A549 (cell line): ENCODE results near the gene SELP. TPM values are rescaled to one million over a fixed set of nuclear protein-coding genes. Genes with fewer than 3 reads are reported as not detected.
A peak's percentile ranks its signal among the peaks of the same experiment; 100 is the strongest.
"Not testable (repeated sequence)": the region's sequence is repeated elsewhere in the genome, so short reads cannot be mapped to it uniquely, and the experiment has no call there.

ENCODE experiments used
- ATAC-seq, 2 experiments: fragments of 200-7000 bp in 1 of 2; fragments of >200 bp in 1 of 2; cut with Nextera tagmentation in 1 of 2; cut with Tn5 transposase in 1 of 2; 3 replicates each; pipeline versions ENCODE4 v1.8.0 to v1.9.1; 2018 to 2020; ENCODE audit warnings: mild to moderate bottlenecking in 1 of 2, moderate library complexity in 1 of 2
- CTCF ChIA-PET: fragments of 300-600 bp; sonication (Branson Sonifier 250); formaldehyde crosslinking; extraction: SDS; loops from one replicate; lab custom pipeline; 2021; ENCODE audit warnings: antibody characterized with exemption, inconsistent platforms; lab: Yijun Ruan, JAX
- POLR2A ChIA-PET: fragments of 350-600 bp; formaldehyde crosslinking; extraction: SDS; loops from one replicate; lab custom pipeline; 2021; ENCODE audit warnings: antibody characterized with exemption, inconsistent platforms; lab: Yijun Ruan, JAX
- DNase-seq, 2 experiments: peaks; one replicate each; pipeline versions ENCODE4 v3.0.0 to v3.0.0-alpha.2; 2011 to 2016; ENCODE audit warnings: low read depth in 1 of 2, low spot score in 1 of 2
- FAIRE-seq: peaks from 2 replicates; lab custom pipeline; 2011; peaks lifted over from hg19 to GRCh38; lab: Jason Lieb, UNC
- H3K27ac ChIP-seq, 2 experiments: fragments of >200 bp; sonication (Bioruptor Twin); formaldehyde crosslinking; 3 replicates each; pipeline ENCODE4 v1.5.1; 2016 to 2017
- H3K4me1 ChIP-seq: fragments of >200 bp; sonication (Bioruptor Twin); formaldehyde crosslinking; 3 replicates; pipeline ENCODE4 v1.6.1; 2016
- H3K4me2 ChIP-seq: fragments of >200 bp; sonication (Bioruptor Twin); formaldehyde crosslinking; 3 replicates; pipeline ENCODE4 v1.6.1; 2016
- H3K4me3 ChIP-seq: fragments of >200 bp; sonication (Bioruptor Twin); formaldehyde crosslinking; 3 replicates; pipeline ENCODE4 v1.5.1; 2016
- H3K9me3 ChIP-seq: fragments of >200 bp; sonication (Bioruptor Twin); formaldehyde crosslinking; 3 replicates; pipeline ENCODE4 v1.6.1; 2016
- CHD4 ChIP-seq: fragments of 200-600 bp; sonication (generic); IDR thresholded peaks from 2 replicates; pipeline ENCODE4 v1.6.1; 2016; ENCODE audit warnings: antibody characterized with exemption, mild to moderate bottlenecking, borderline replicate concordance
- ESRRA ChIP-seq: fragments of 150-350 bp; IDR thresholded peaks from 2 replicates; pipeline ENCODE4 v1.6.1; 2014; ENCODE audit warnings: mild to moderate bottlenecking, low read length, borderline replicate concordance
- FOSL2 ChIP-seq, 2 experiments: fragments of 450-650 bp in 1 of 2; fragments of >200 bp in 1 of 2; sonication (Bioruptor Twin) in 1 of 2; formaldehyde crosslinking; IDR thresholded peaks; 2 replicates each; pipeline versions ENCODE4 v1.5.0 to v1.6.1; 2016 to 2020; ENCODE audit warnings: mild to moderate bottlenecking in 1 of 2, moderate library complexity in 1 of 2
- KDM1A ChIP-seq: fragments of 200-600 bp; sonication (generic); IDR thresholded peaks from 2 replicates; pipeline ENCODE4 v1.6.1; 2016; ENCODE audit warnings: low read depth, mild to moderate bottlenecking
- TFCP2L1 ChIP-seq: fragments of 250-450 bp; sonication (Bioruptor Pico); IDR thresholded peaks from 2 replicates; pipeline ENCODE4 v1.5.0; 2021; ENCODE audit warnings: mild to moderate bottlenecking
- ZC3H11A ChIP-seq: fragments of 450-650 bp; IDR thresholded peaks from 2 replicates; pipeline ENCODE4 v1.6.1; 2014; ENCODE audit warnings: antibody characterized with exemption, mild to moderate bottlenecking
- ZNF302 ChIP-seq: fragments of 250-450 bp; sonication (Bioruptor Pico); IDR thresholded peaks from 2 replicates; pipeline ENCODE4 v1.9.0; 2021; ENCODE audit warnings: inconsistent platforms, mild to moderate bottlenecking, moderate library complexity
- ZSCAN20 ChIP-seq: fragments of 250-450 bp; sonication (Bioruptor Pico); IDR thresholded peaks from 2 replicates; pipeline ENCODE4 v1.8.0; 2022; ENCODE audit warnings: mild to moderate bottlenecking, moderate library complexity
- WGBS: methylation state at CpG from one replicate; pipeline ENCODE4 v1.1.6; 2017; ENCODE audit errors: missing lambda C conversion rate; 5-methylcytosine and 5-hydroxymethylcytosine counted together
- polyA plus RNA-seq, 4 experiments: library from polyadenylated mRNA; depleted of rRNA in 3 of 4; stranded (reverse); fragments of >200 nt; fragmentation: RNase III in 1 of 4; extraction: RNeasy Plus Mini Kit Qiagen cat#74134 plus additional on column Dnase treatment in 1 of 4; gene quantifications; 2 replicates in 3 of 4; 3 replicates in 1 of 4; pipeline ENCODE4 v1.2.3, GENCODE V29; 2011 to 2017

Gene SELP
- polyA plus RNA-seq, 2 of the 4 experiments (the other 2 are of a cell fraction), result not detected

DNA sequence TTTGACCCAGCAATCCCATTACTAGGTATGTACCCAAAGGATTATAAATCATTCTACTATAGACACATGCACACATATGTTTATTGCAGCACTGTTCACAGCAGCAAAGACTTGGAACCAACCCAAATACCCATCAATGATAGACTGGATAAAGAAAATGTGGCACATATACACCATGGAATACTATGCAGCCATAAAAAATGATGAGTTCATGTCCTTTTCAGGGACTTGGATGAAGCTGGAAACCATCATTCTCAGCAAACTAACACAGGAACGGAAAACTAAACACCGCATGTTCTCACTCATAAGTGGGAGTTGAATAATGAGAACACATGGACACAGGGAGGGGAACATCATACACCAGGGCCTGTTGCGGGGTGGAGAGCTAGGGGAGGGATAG, 40.3 kb upstream of the SELP start:
- CTCF ChIA-PET, result interaction anchor here (1.6 kb wide), 1 partner anchor 69 kb away, joined by 3 read pairs; no protein-coding TSS in a partner anchor
- TF ChIP-seq KDM1A, result peak; percentile 17; the same call in 1 of the 2 replicates
- 57% methylated on average over 3 of the region's 3 CpGs for WGBS
- H3K27ac ChIP-seq, H3K4me1 ChIP-seq, H3K4me3 ChIP-seq, POLR2A ChIA-PET, ATAC-seq, H3K9me3 ChIP-seq, DNase-seq, H3K4me2 ChIP-seq, FAIRE-seq: not testable (repeated sequence)

GRCh38 chr1:169667699-169668596, 38.0 kb upstream of the SELP start:
- H3K27ac ChIP-seq, POLR2A ChIA-PET, H3K9me3 ChIP-seq, H3K4me3 ChIP-seq, CTCF ChIA-PET, H3K4me2 ChIP-seq, DNase-seq, FAIRE-seq, ATAC-seq, H3K4me1 ChIP-seq: not testable (repeated sequence)
- 92% methylated on average over 11 of the region's 28 CpGs for WGBS

GRCh38 chr1:169667227-169667639, 37.3 kb upstream of the SELP start:
- WGBS, result 30% methylated on average over 2 of the region's 2 CpGs
- H3K9me3 ChIP-seq, DNase-seq, FAIRE-seq, ATAC-seq, H3K4me1 ChIP-seq, H3K4me3 ChIP-seq, H3K27ac ChIP-seq, POLR2A ChIA-PET, H3K4me2 ChIP-seq: not testable (repeated sequence)
- CTCF ChIA-PET, result interaction anchor here (1.3 kb wide), 1 partner anchor 66 kb away, joined by 3 read pairs; no protein-coding TSS in a partner anchor

DNA sequence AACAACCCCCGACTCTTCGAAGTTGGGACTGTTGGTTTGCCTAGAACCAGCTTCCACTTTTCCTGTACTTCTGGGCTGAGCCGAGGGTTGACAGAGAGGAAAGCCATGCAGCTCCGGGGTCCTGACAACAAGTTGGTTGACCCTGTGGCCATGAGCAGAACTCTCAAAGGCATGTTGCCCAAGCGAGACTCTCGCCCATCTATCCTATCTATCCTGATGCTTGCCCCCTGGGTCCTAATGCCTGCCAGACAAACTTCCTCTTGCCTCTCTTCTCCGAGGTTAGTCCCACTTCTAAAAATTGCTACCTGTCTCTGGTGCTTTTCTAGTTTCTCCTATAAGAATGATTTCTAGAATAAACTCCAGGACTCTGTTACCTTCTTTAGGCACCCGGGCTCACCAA, 32.8 kb upstream of the SELP start:
- WGBS, result 39% methylated on average over 8 of the region's 8 CpGs
- H3K4me2 ChIP-seq, H3K4me1 ChIP-seq, POLR2A ChIA-PET, H3K27ac ChIP-seq, FAIRE-seq, H3K4me3 ChIP-seq, DNase-seq, ATAC-seq, H3K9me3 ChIP-seq: not testable (repeated sequence)
- CTCF ChIA-PET, result interaction anchor here (0.6 kb wide), 1 partner anchor 417 kb away, joined by 4 read pairs; no protein-coding TSS in a partner anchor

GRCh38 chr1:169661066-169661465, 31.1 kb upstream of the SELP start:
- H3K9me3 ChIP-seq, H3K4me1 ChIP-seq, H3K4me2 ChIP-seq, H3K27ac ChIP-seq, CTCF ChIA-PET, ATAC-seq, FAIRE-seq, POLR2A ChIA-PET, H3K4me3 ChIP-seq, DNase-seq: not testable (repeated sequence)
- WGBS, result 75% methylated on average over 9 of the region's 16 CpGs

DNA sequence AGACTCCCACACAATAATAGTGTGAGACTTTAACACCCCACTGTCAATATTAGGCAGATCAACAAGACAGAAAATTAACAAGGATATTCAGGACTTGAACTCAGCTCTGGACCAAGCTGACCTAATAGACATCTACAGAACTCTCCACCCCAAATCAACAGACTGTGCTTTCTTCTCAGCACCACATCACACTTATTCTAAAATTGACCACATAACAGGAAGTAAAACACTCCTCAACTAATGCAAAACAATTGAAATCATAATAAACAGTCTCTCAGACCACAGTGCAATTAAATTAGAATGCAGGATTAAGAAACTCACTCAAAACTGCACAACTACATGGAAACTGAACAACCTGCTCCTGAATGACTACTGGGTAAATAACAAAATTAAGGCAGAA, 28.9 kb upstream of the SELP start:
- H3K27ac ChIP-seq, H3K4me1 ChIP-seq, POLR2A ChIA-PET, H3K4me2 ChIP-seq, FAIRE-seq, H3K9me3 ChIP-seq, H3K4me3 ChIP-seq, DNase-seq, ATAC-seq: not testable (repeated sequence)
- CTCF ChIA-PET, result interaction anchor here (1.5 kb wide), 1 partner anchor 34 kb away, joined by 3 read pairs; no protein-coding TSS in a partner anchor

- TF ChIP-seq ZC3H11A (no peak), FOSL2 (IDR thresholded peaks at IDR 0.05) (no peak), FOSL2 (CRISPR knock-in tag; IDR thresholded peaks at IDR 0.05) (no peak), ZNF302 (no peak), CHD4 (no peak), ESRRA (no peak), TFCP2L1 (CRISPR knock-in tag) (no peak), ZSCAN20 (CRISPR knock-in tag) (no peak)
- ATAC-seq (no peak), FAIRE-seq (no peak), DNase-seq (no peak)
- Histone ChIP-seq H3K4me1 (no peaks in the 10 kb centered on the region), H3K4me2 (no peak overlapping the region), H3K9me3 (no peaks in the 10 kb centered on the region), H3K27ac (no peak overlapping the region), H3K4me3 (no peak overlapping the region)
- WGBS, result 59% methylated on average over 2 of the region's 2 CpGs
- CTCF ChIA-PET, result interaction anchor here (1.6 kb wide), 1 partner anchor 36 kb away, joined by 3 read pairs; no protein-coding TSS in a partner anchor
- POLR2A ChIA-PET, result no interaction called here
These were observed 23.9 kb upstream of the SELP start for GRCh38 chr1:169653873-169654272.
